Panc1 (cell line): ENCODE data around the gene GDF7.

Experiments
- POLR2AphosphoS5 ChIP-seq: IDR thresholded peaks from 2 replicates; pipeline ENCODE4 v1.6.1; 2012; ENCODE audit warnings: mild to moderate bottlenecking, low read depth, low read length, moderate library complexity
- TCF7L2 ChIP-seq: IDR thresholded peaks from 2 replicates; pipeline ENCODE4 v1.6.1; 2011; ENCODE audit warnings: mild to moderate bottlenecking, low read depth, low read length, inconsistent platforms

GRCh38 chr2:20698916-20699613, 32.1 kb downstream of the GDF7 start:
- TF ChIP-seq POLR2AphosphoS5 = no peak
- no peak for TF ChIP-seq TCF7L2
